H1 (cell line): Measurements from ENCODE around the gene SNX3. TPM values are rescaled to one million over a fixed set of nuclear protein-coding genes. Genes with fewer than 3 reads are reported as not detected.

Source experiments
- CTCF ChIA-PET: fragments of 300-600 bp; sonication (Branson Sonifier 250); formaldehyde crosslinking; loops from one replicate; lab custom pipeline; 2021; ENCODE audit not compliant: partially characterized antibody; lab: Charles Lee
- POLR2A ChIA-PET: fragments of 300-600 bp; sonication (Branson Sonifier 250); formaldehyde crosslinking; loops from one replicate; lab custom pipeline; 2021; ENCODE audit warnings: inconsistent platforms; ENCODE audit not compliant: partially characterized antibody; lab: Charles Lee
- DNase-seq, 2 experiments: peaks; one replicate each; pipeline versions ENCODE4 v3.0.0 to v3.0.0-alpha.2; 2010 to 2022; ENCODE audit warnings: low spot score in 2 of 2, low read depth in 1 of 2, mixed read lengths in 1 of 2
- FAIRE-seq: peaks from 2 replicates; lab custom pipeline; 2011; peaks lifted over from hg19 to GRCh38; lab: Jason Lieb, UNC
- H2AFZ ChIP-seq: 2 replicates; pipeline ENCODE4 v1.8.1; 2012; ENCODE audit warnings: low read length, inconsistent platforms
- H2AK5ac ChIP-seq: 2 replicates; pipeline ENCODE4 v1.6.1; 2013; ENCODE audit warnings: low read depth, low read length
- H2BK120ac ChIP-seq: replicated peaks from 2 replicates; pipeline ENCODE3; 2013; ENCODE audit warnings: low read depth, low read length, inconsistent platforms
- H2BK12ac ChIP-seq: 2 replicates; pipeline ENCODE4 v1.6.1; 2013; ENCODE audit warnings: low read depth, low read length
- H2BK15ac ChIP-seq: 2 replicates; pipeline ENCODE4 v1.6.1; 2013; ENCODE audit warnings: low read length
- H2BK20ac ChIP-seq: 2 replicates; pipeline ENCODE4 v1.6.1; 2013; ENCODE audit warnings: low read length
- H2BK5ac ChIP-seq: 2 replicates; pipeline ENCODE4 v1.6.1; 2013; ENCODE audit warnings: low read depth, low read length
- H3K14ac ChIP-seq: 2 replicates; pipeline ENCODE4 v1.6.1; 2013; ENCODE audit warnings: inconsistent platforms; ENCODE audit not compliant: insufficient read length
- H3K18ac ChIP-seq: 2 replicates; pipeline ENCODE4 v1.6.1; 2013; ENCODE audit warnings: low read length; ENCODE audit errors: extremely low read depth
- H3K23ac ChIP-seq: 2 replicates; pipeline ENCODE4 v1.6.1; 2013; ENCODE audit warnings: inconsistent platforms; ENCODE audit not compliant: insufficient read length
- H3K23me2 ChIP-seq: 2 replicates; pipeline ENCODE4 v1.6.1; 2013; ENCODE audit warnings: low read depth, low read length
- H3K27ac ChIP-seq: 2 replicates; pipeline ENCODE4 v1.6.1; 2011; ENCODE audit warnings: low read depth, low read length, inconsistent platforms
- H3K27me3 ChIP-seq, 4 experiments: replicated peaks in 1 of 4; 1 replicate in 1 of 4; 2 replicates in 3 of 4; pipeline versions ENCODE4 v1.6.1 to v1.8.1; 2011 to 2013; ENCODE audit warnings: low read length in 3 of 4, mild to moderate bottlenecking in 3 of 4, inconsistent platforms in 2 of 4, mixed read lengths in 2 of 4, moderate library complexity in 1 of 4; ENCODE audit not compliant: control insufficient read depth in 3 of 4, insufficient read depth in 3 of 4; ENCODE audit errors: extremely low read depth in 1 of 4
- H3K36me3 ChIP-seq, 4 experiments: 2 replicates each; pipeline versions ENCODE4 v1.6.1 to v1.8.1; 2011 to 2013; ENCODE audit warnings: mild to moderate bottlenecking in 4 of 4, low read length in 3 of 4, moderate library complexity in 2 of 4, control low read depth in 1 of 4, inconsistent platforms in 1 of 4; ENCODE audit not compliant: insufficient read depth in 4 of 4, control insufficient read depth in 2 of 4
- H3K4ac ChIP-seq: replicated peaks from 2 replicates; pipeline ENCODE3; 2013; ENCODE audit warnings: low read length, low read depth, mixed read lengths, inconsistent platforms; ENCODE audit not compliant: insufficient read length
- H3K4me1 ChIP-seq, 4 experiments: replicated peaks in 1 of 4; 1 replicate in 1 of 4; 2 replicates in 3 of 4; pipeline versions ENCODE4 v1.6.1 to v1.8.1; 2011 to 2013; ENCODE audit warnings: low read length in 3 of 4, inconsistent platforms in 2 of 4, mixed read lengths in 1 of 4; ENCODE audit not compliant: insufficient read depth in 4 of 4, control insufficient read depth in 3 of 4
- H3K4me2 ChIP-seq, 2 experiments: 2 replicates each; pipeline versions ENCODE4 v1.6.1 to v1.8.1; 2011 to 2013; ENCODE audit warnings: low read depth in 2 of 2, low read length in 2 of 2, control low read depth in 1 of 2, inconsistent platforms in 1 of 2, mild to moderate bottlenecking in 1 of 2; ENCODE audit not compliant: insufficient read depth in 1 of 2
- H3K4me3 ChIP-seq, 4 experiments: fragments of 200-600, 300-600 bp in 1 of 4; sonication (generic), shearing (Covaris generic), sonication (Bioruptor Twin) in 1 of 4; 2 replicates each; pipeline versions ENCODE4 v1.5.1 to v1.8.1; 2011 to 2016; ENCODE audit warnings: low read length in 4 of 4, low read depth in 3 of 4, control low read depth in 2 of 4, inconsistent platforms in 2 of 4, mild to moderate bottlenecking in 2 of 4, mixed read lengths in 1 of 4, moderate library complexity in 1 of 4; ENCODE audit not compliant: insufficient read depth in 2 of 4; ENCODE audit errors: extremely low read depth in 1 of 4
- H3K56ac ChIP-seq: replicated peaks from 2 replicates; pipeline ENCODE3; 2013; ENCODE audit warnings: low read depth, mild to moderate bottlenecking, mixed read lengths, low read length, inconsistent platforms; ENCODE audit not compliant: insufficient read length
- H3K79me1 ChIP-seq: 2 replicates; pipeline ENCODE4 v1.6.1; 2013; ENCODE audit warnings: low read depth, low read length, control low read depth
- H3K79me2 ChIP-seq, 2 experiments: 2 replicates each; pipeline versions ENCODE4 v1.6.1 to v1.8.1; 2012 to 2013; ENCODE audit warnings: low read length in 2 of 2, mild to moderate bottlenecking in 2 of 2, inconsistent platforms in 1 of 2; ENCODE audit not compliant: insufficient read depth in 2 of 2, control insufficient read depth in 1 of 2
- H3K9ac ChIP-seq, 4 experiments: replicated peaks in 1 of 4; 1 replicate in 1 of 4; 2 replicates in 3 of 4; pipeline versions ENCODE4 v1.6.1 to v1.8.1; 2011 to 2013; ENCODE audit warnings: low read depth in 3 of 4, low read length in 3 of 4, control low read depth in 2 of 4, mild to moderate bottlenecking in 2 of 4, moderate library complexity in 2 of 4, inconsistent platforms in 1 of 4; ENCODE audit errors: extremely low read depth in 1 of 4
- H3K9me3 ChIP-seq, 2 experiments: 2 replicates each; pipeline versions ENCODE4 v1.6.1 to v1.8.1; 2012 to 2013; ENCODE audit warnings: mild to moderate bottlenecking in 2 of 2, moderate library complexity in 2 of 2, control low read depth in 1 of 2, inconsistent platforms in 1 of 2, low read depth in 1 of 2, low read length in 1 of 2, mixed read lengths in 1 of 2; ENCODE audit not compliant: insufficient read depth in 2 of 2
- H4K20me1 ChIP-seq, 2 experiments: replicated peaks in 1 of 2; 2 replicates each; pipeline versions ENCODE3 to v1.8.1; 2011 to 2013; ENCODE audit warnings: inconsistent platforms in 2 of 2, low read length in 2 of 2, mild to moderate bottlenecking in 1 of 2; ENCODE audit not compliant: insufficient read depth in 2 of 2, control insufficient read depth in 1 of 2
- H4K5ac ChIP-seq: 2 replicates; pipeline ENCODE4 v1.6.1; 2013; ENCODE audit warnings: low read length, low read depth, mixed read lengths, inconsistent platforms; ENCODE audit not compliant: insufficient read length
- H4K8ac ChIP-seq: 2 replicates; pipeline ENCODE4 v1.8.0; 2013; ENCODE audit warnings: mild to moderate bottlenecking, moderate library complexity, low read length, inconsistent platforms; ENCODE audit not compliant: insufficient read depth; ENCODE audit errors: extremely low read depth
- H4K91ac ChIP-seq: replicated peaks from 2 replicates; pipeline ENCODE3; 2013; ENCODE audit warnings: low read length, mixed read lengths, inconsistent platforms; ENCODE audit not compliant: insufficient read length
- CEBPB ChIP-seq: IDR thresholded peaks from 2 replicates; pipeline ENCODE4 v1.6.1; 2012; ENCODE audit warnings: low read depth, low read length
- CHD2 ChIP-seq: IDR thresholded peaks from 2 replicates; pipeline ENCODE4 v1.6.1; 2012; ENCODE audit warnings: low read length, improper control_type of control experiment
- CREB1 ChIP-seq: IDR thresholded peaks from 2 replicates; pipeline ENCODE4 v1.6.1; 2012; ENCODE audit warnings: inconsistent platforms
- FOSL1 ChIP-seq: IDR thresholded peaks from 2 replicates; pipeline ENCODE4 v1.6.1; 2011; ENCODE audit warnings: mild to moderate bottlenecking, low read depth, low read length, moderate library complexity; ENCODE audit not compliant: insufficient read depth
- KDM4A ChIP-seq: IDR thresholded peaks from one replicate; pipeline ENCODE4 v1.7.1; 2012; ENCODE audit warnings: low read depth, mild to moderate bottlenecking, moderate library complexity, low read length, inconsistent platforms; ENCODE audit not compliant: severe bottlenecking
- NRF1 ChIP-seq: IDR thresholded peaks from 2 replicates; pipeline ENCODE4 v1.6.1; 2011; ENCODE audit warnings: mild to moderate bottlenecking, low read depth, low read length, improper control_type of control experiment
- RFX5 ChIP-seq: IDR thresholded peaks from 2 replicates; pipeline ENCODE4 v1.6.1; 2011; ENCODE audit warnings: low read depth, low read length, improper control_type of control experiment, borderline replicate concordance
- TCF12 ChIP-seq: IDR thresholded peaks from 2 replicates; pipeline ENCODE4 v1.6.1; 2011; ENCODE audit warnings: low read depth, mild to moderate bottlenecking, low read length
- WGBS, 2 experiments: shearing (Covaris generic) in 1 of 2; methylation state at CpG; one replicate each; pipeline versions ENCODE4 v1.1.6 to v1.1.7; 2013 to 2015; ENCODE audit warnings: low lambda C conversion rate in 2 of 2, mixed read lengths in 2 of 2, inconsistent platforms in 1 of 2, low coverage in 1 of 2, missing lambda C conversion rate in 1 of 2; ENCODE audit not compliant: insufficient replicate concordance in 2 of 2, insufficient coverage in 1 of 2, insufficient read length in 1 of 2; ENCODE audit errors: extremely low coverage in 1 of 2, missing lambda C conversion rate in 1 of 2; 5-methylcytosine and 5-hydroxymethylcytosine counted together
- polyA plus RNA-seq, 7 experiments: library from polyadenylated mRNA; depleted of rRNA in 3 of 7; stranded (reverse) in 5 of 7; unstranded in 2 of 7; fragments of >200 nt in 5 of 7; fragments of 200-250 nt in 2 of 7; gene quantifications; 1 replicate in 5 of 7; 2 replicates in 1 of 7; 4 replicates in 1 of 7; pipeline versions ENCODE4 v1.2.1 to v1.2.3, GENCODE V29; 2011 to 2013; ENCODE audit warnings: missing spikeins in 2 of 7, mixed read lengths in 2 of 7
- total RNA-seq: library from RNA; stranded (reverse); fragmentation: NEBNext Ultra II Directional; extraction: Animal tissue kit (Norgen Biotek cat#: 25700); gene quantifications from 2 replicates; pipeline ENCODE4 v1.2.1, GENCODE V29; 2021

SNX3 gene
- total and polyA plus RNA-seq, 2 of the 8 experiments (the other 6 are each of a cell fraction or from before 2014, with no cell fraction given), result 72.5 to 150 TPM

GRCh38 chr6:108198761-108199498 lies 61.9 kb downstream of the SNX3 start:
- H3K27ac ChIP-seq, result no peak overlapping the region
- no peak overlapping the region for H2AFZ ChIP-seq
- H3K9ac ChIP-seq, result no peak overlapping the region
- H4K5ac ChIP-seq, result no peak overlapping the region
- no peak overlapping the region for H3K18ac ChIP-seq
- no peak overlapping the region for H4K91ac ChIP-seq
- H3K14ac ChIP-seq, result no peak overlapping the region
- ChIA-PET CTCF (interaction anchor here (0.6 to 1.8 kb wide), 4 partner anchors 9 to 571 kb away, joined by 3 to 6 read pairs (median 4); no protein-coding TSS in a partner anchor), POLR2A (no interaction called here)
- H2BK5ac ChIP-seq, result no peak overlapping the region
- H4K8ac ChIP-seq, result peak overlapping the region; percentile 75; the same call in 1 of the 2 replicates
- H3K79me1 ChIP-seq, result no peaks in the 10 kb centered on the region
- no peaks in the 10 kb centered on the region for H3K23me2 ChIP-seq
- H3K56ac ChIP-seq, result no peak overlapping the region
- no peaks in the 10 kb centered on the region for H3K27me3 ChIP-seq
- no peaks in the 10 kb centered on the region for H3K36me3 ChIP-seq
- no peak overlapping the region for H2BK15ac ChIP-seq
- no peak overlapping the region for H2BK20ac ChIP-seq
- no peak overlapping the region for H2AK5ac ChIP-seq
- no peak for DNase-seq
- H3K4ac ChIP-seq, result no peak overlapping the region
- WGBS, 2 experiments, result 90% methylated on average over 19 of the region's 19 CpGs; no CpG with 5 or more reads in 1 of the 2 experiments
- H3K4me2 ChIP-seq, result no peak overlapping the region
- H3K4me3 ChIP-seq, result no peak overlapping the region
- H4K20me1 ChIP-seq, result peaks cover 0 to 2% of the 10 kb centered on the region in 2 experiments
- H3K9me3 ChIP-seq, result no peaks in the 10 kb centered on the region
- no peak overlapping the region for H2BK12ac ChIP-seq
- H3K4me1 ChIP-seq, result peaks cover 0 to 3% (median 0%) of the 10 kb centered on the region in 4 experiments; a peak in 1 of 7 replicates
- no peak for FAIRE-seq
- H2BK120ac ChIP-seq, result no peak overlapping the region
- no peak overlapping the region for H3K23ac ChIP-seq
- no peaks in the 10 kb centered on the region for H3K79me2 ChIP-seq
- no peak for TF ChIP-seq FOSL1
- no peak for TF ChIP-seq CEBPB
- no peak for TF ChIP-seq RFX5
- no peak for TF ChIP-seq CREB1
- no peak for TF ChIP-seq TCF12
- no peak for TF ChIP-seq KDM4A
- no peak for TF ChIP-seq NRF1
- no peak for TF ChIP-seq CHD2
